Naive B cell (primary cell): ENCODE data around the gene STARD13. TPM values are rescaled to one million over a fixed set of nuclear protein-coding genes. Genes with fewer than 3 reads are reported as not detected.

Experiments
- ATAC-seq, 2 donors: fragments of 150-1000 bp; cut with Tn5 transposase; 2 replicates each; pipeline ENCODE4 v1.10.0; 2021; ENCODE audit warnings: low read depth in 2 of 2, mild to moderate bottlenecking in 2 of 2, moderate library complexity in 2 of 2
- DNase-seq: peaks from one replicate; pipeline ENCODE4 v3.0.0; 2022
- H3K27ac Mint-ChIP-seq, 6 donors: one replicate each; pipeline ENCODE4 v1.8.0; 2020 to 2022; ENCODE audit warnings: mild to moderate bottlenecking in 6 of 6, mixed read lengths in 6 of 6, moderate library complexity in 5 of 6, inconsistent platforms in 2 of 6
- H3K27me3 Mint-ChIP-seq, 3 donors: one replicate each; pipeline ENCODE4 v1.8.0; 2021 to 2022; ENCODE audit warnings: mixed read lengths in 3 of 3, mild to moderate bottlenecking in 1 of 3
- H3K36me3 Mint-ChIP-seq, 2 donors: one replicate each; pipeline ENCODE4 v1.8.0; 2020 to 2022; ENCODE audit warnings: mixed read lengths in 2 of 2, inconsistent platforms in 1 of 2, mild to moderate bottlenecking in 1 of 2
- H3K4me1 Mint-ChIP-seq, 3 donors: one replicate each; pipeline ENCODE4 v1.8.0; 2020 to 2022; ENCODE audit warnings: mixed read lengths in 3 of 3, inconsistent platforms in 1 of 3, mild to moderate bottlenecking in 1 of 3, moderate library complexity in 1 of 3
- H3K4me3 Mint-ChIP-seq, 8 donors: one replicate each; pipeline ENCODE4 v1.8.0; 2020 to 2022; ENCODE audit warnings: mild to moderate bottlenecking in 8 of 8, mixed read lengths in 8 of 8, moderate library complexity in 8 of 8, inconsistent platforms in 2 of 8
- H3K9me3 Mint-ChIP-seq, 7 donors: one replicate each; pipeline ENCODE4 v1.8.0; 2020 to 2022; ENCODE audit warnings: mixed read lengths in 7 of 7, mild to moderate bottlenecking in 5 of 7, inconsistent platforms in 2 of 7, moderate library complexity in 1 of 7
- polyA plus RNA-seq, 6 donors: library from polyadenylated mRNA; unstranded; fragments of 300-500 nt; fragmentation: Illumina TruSeq; gene quantifications; one replicate each; pipeline ENCODE4 v1.2.3, GENCODE V29; 2021; ENCODE audit warnings: low read depth in 6 of 6

Gene STARD13
- polyA plus RNA-seq, 6 donors from 2014 or later = 0.61 TPM; not detected in 5

GRCh38 chr13:33296793-33297425 lies 11.4 kb upstream of the STARD13 start:
- H3K9me3 Mint-ChIP-seq = peaks cover 0 to 1% (median 0%) of the 10 kb centered on the region in 7 donors
- DNase-seq = no peak
- no peak overlapping the region for H3K27ac Mint-ChIP-seq
- H3K4me1 Mint-ChIP-seq = peaks cover 0 to 5% (median 3%) of the 10 kb centered on the region in 3 donors
- H3K36me3 Mint-ChIP-seq = no peaks in the 10 kb centered on the region
- no peak for ATAC-seq
- H3K27me3 Mint-ChIP-seq = peaks cover 10 to 22% (median 12%) of the 10 kb centered on the region in 3 donors
- no peak overlapping the region for H3K4me3 Mint-ChIP-seq

DNA sequence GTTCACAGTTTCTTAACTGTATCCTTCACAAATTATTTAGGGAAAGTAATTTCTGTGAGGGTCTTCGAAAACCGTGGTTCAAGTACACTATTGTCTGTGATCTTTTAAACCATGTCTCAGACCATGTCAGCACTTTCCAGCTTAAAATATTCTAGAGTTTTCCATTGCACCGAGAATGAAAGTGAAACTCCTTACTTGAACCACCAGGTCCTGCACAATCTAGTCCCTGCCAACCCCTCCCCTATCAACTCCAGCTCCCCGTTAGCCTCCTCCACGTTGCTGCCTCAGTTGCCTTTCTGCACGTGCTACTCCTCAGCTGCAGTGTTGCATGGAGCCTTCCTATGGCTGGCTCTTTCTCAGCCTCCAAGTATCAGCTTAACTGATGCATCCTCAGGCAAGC lies 7.2 kb upstream of the STARD13 start:
- peaks cover 0 to 1% (median 0%) of the 10 kb centered on the region in 7 donors for H3K9me3 Mint-ChIP-seq
- DNase-seq = no peak
- H3K36me3 Mint-ChIP-seq = no peaks in the 10 kb centered on the region
- H3K27me3 Mint-ChIP-seq = peaks cover 14 to 40% (median 26%) of the 10 kb centered on the region in 3 donors
- H3K27ac Mint-ChIP-seq = peak overlapping the region in 1 of 6 donors; percentile 87
- H3K4me1 Mint-ChIP-seq = peaks cover 0 to 5% (median 3%) of the 10 kb centered on the region in 3 donors
- no peak for ATAC-seq
- no peak overlapping the region for H3K4me3 Mint-ChIP-seq

DNA sequence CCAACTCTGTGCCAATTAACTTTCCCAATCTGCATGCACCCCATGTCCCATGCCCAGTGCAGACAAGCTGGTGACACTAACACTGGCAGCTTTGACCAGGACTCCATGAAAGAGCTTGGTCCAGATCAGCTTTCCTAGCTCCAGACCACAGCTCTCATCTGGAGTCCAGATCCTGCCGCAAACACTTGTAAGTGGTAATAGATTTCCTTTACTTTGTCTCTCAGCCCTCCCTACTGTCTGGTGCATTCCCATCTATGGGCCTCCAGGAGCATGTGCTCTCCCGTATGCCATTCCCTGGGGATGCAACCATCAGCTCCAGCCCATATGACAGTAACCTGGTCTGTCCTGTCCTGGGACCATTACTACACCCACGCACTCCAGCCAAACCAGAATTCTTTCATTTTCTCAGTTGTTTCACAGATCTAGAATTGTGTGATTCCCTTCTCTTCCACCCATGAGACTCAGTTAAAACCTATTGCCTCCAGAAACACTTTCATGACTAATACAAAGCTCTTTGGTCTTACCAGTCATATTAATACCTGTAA lies 4.9 kb upstream of the STARD13 start:
- Mint-ChIP-seq H3K27me3 (peaks cover 28 to 56% (median 40%) of the 10 kb centered on the region in 3 donors), H3K4me1 (peaks cover 7 to 17% (median 12%) of the 10 kb centered on the region in 3 donors), H3K4me3 (no peak overlapping the region), H3K36me3 (no peaks in the 10 kb centered on the region), H3K9me3 (peaks cover 0 to 1% (median 0%) of the 10 kb centered on the region in 7 donors), H3K27ac (no peak overlapping the region)
- DNase-seq (no peak), ATAC-seq (no peak)

DNA sequence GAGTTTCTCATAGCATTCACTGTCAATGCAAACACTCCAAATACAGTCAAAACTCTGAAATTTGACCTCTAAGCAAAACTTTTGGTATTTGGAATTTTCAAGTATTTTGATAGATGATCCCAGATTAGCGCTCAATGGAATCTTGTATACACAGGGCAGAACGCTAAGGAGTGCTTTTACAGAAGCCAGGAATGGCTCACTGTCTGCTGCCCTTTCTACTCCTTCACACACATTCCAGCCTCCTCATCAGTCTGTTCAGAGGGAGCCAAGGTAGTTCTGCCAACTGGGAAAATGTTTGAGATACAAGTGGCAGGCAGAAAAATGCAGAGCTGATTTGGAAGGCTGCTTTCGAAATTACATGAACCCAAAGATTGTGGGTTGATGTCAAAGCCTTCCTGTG lies 4.4 kb upstream of the STARD13 start:
- peaks cover 12 to 22% (median 18%) of the 10 kb centered on the region in 3 donors for H3K4me1 Mint-ChIP-seq
- no peak for ATAC-seq
- peaks cover 30 to 56% (median 45%) of the 10 kb centered on the region in 3 donors for H3K27me3 Mint-ChIP-seq
- H3K27ac Mint-ChIP-seq = no peak overlapping the region
- H3K9me3 Mint-ChIP-seq = peaks cover 0 to 1% (median 0%) of the 10 kb centered on the region in 7 donors
- H3K36me3 Mint-ChIP-seq = no peaks in the 10 kb centered on the region
- DNase-seq = no peak
- H3K4me3 Mint-ChIP-seq = no peak overlapping the region

DNA sequence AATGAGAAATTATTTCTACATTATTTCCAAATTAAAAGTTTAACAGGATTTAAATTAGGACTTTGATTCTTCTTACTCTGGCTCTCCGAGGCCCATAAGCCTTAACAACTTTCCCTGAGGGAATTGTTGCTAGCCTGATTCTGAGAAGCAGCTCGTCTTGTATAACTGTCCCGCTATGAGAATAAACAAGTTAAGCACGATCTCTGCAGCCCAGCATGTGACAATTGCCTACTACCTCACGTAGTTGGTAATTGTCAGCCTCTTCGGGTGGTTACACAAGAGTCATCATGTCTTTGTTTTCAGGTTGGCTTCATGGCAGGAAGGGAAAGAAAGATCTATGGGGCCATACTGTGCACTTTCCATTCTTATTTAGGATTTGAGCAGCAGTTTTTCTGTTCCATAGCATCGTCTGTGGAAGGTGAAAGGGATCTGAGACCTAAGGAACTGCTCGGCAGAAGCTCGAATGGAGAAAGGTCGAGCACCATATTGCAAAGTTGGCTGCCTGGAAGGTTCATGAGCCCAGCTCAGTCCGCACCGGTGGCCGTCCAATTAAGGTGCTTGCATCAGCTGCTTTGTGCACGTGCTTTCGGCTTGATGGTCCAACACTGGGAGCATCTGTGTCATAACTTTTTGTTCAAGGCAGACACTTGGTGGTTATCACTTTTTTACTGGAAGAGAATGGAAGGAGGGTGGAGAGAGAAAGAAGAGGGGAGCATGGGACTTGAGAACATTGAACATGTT lies 1.8 kb upstream of the STARD13 start:
- H3K36me3 Mint-ChIP-seq = no peaks in the 10 kb centered on the region
- peaks cover 34 to 56% (median 53%) of the 10 kb centered on the region in 3 donors for H3K27me3 Mint-ChIP-seq
- peaks cover 12 to 24% (median 16%) of the 10 kb centered on the region in 3 donors for H3K4me1 Mint-ChIP-seq
- no peak for DNase-seq
- no peak for ATAC-seq
- no peaks in the 10 kb centered on the region for H3K9me3 Mint-ChIP-seq
- H3K27ac Mint-ChIP-seq = no peak overlapping the region
- H3K4me3 Mint-ChIP-seq = no peak overlapping the region

- Mint-ChIP-seq H3K4me1 (peaks cover 12 to 24% (median 16%) of the 10 kb centered on the region in 3 donors), H3K9me3 (no peaks in the 10 kb centered on the region), H3K4me3 (peak overlapping the region; percentile 77 to 92 (median 87)), H3K27ac (peak overlapping the region in 5 of 6 donors; percentile 26 to 93 (median 64)), H3K27me3 (peaks cover 38 to 62% (median 56%) of the 10 kb centered on the region in 3 donors), H3K36me3 (no peaks in the 10 kb centered on the region)
- ATAC-seq = peak; percentile 30 to 64
- no peak for DNase-seq
Observed at GRCh38 chr13:33286128-33286527, 573 bp upstream of the STARD13 start.

- peak overlapping the region in 7 of 8 donors; percentile 77 to 92 (median 87) for H3K4me3 Mint-ChIP-seq
- H3K27me3 Mint-ChIP-seq = peaks cover 34 to 55% (median 45%) of the 10 kb centered on the region in 3 donors
- no peak for ATAC-seq
Observed at GRCh38 chr13:33284916-33285315, 639 bp downstream of the STARD13 start.

DNA sequence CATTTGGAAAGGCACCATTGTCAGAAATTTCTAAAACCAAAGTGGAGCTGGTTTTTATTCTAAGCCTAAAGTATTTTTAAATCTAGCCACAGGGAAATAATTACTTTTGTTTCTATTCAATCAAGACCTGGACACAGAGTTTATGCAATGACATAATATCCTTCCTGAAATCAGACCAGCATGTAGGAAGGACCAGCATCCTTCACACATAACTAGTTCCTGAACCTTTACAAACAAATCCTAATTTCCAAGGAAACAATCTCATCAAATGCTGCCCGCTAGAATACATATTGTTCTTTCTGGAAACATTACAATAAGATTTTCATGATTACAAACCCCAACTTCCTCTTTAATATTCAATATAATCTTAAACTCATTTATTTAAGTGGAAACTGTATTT lies 1.5 kb downstream of the STARD13 start:
- no peaks in the 10 kb centered on the region for H3K36me3 Mint-ChIP-seq
- ATAC-seq = no peak
- H3K9me3 Mint-ChIP-seq = no peaks in the 10 kb centered on the region
- H3K27me3 Mint-ChIP-seq = peaks cover 34 to 50% (median 36%) of the 10 kb centered on the region in 3 donors
- H3K4me1 Mint-ChIP-seq = peaks cover 12 to 24% (median 16%) of the 10 kb centered on the region in 3 donors
- DNase-seq = no peak
- H3K4me3 Mint-ChIP-seq = peak overlapping the region in 1 of 8 donors; percentile 57
- H3K27ac Mint-ChIP-seq = peak overlapping the region in 1 of 6 donors; percentile 17

More at GRCh38 chr13:33284916-33285315, 639 bp downstream of the STARD13 start:
- H3K9me3 Mint-ChIP-seq = no peaks in the 10 kb centered on the region
- H3K27ac Mint-ChIP-seq = peak overlapping the region in 1 of 6 donors; percentile 88
- DNase-seq = no peak
- H3K4me1 Mint-ChIP-seq = peaks cover 12 to 24% (median 16%) of the 10 kb centered on the region in 3 donors
- no peaks in the 10 kb centered on the region for H3K36me3 Mint-ChIP-seq

DNA sequence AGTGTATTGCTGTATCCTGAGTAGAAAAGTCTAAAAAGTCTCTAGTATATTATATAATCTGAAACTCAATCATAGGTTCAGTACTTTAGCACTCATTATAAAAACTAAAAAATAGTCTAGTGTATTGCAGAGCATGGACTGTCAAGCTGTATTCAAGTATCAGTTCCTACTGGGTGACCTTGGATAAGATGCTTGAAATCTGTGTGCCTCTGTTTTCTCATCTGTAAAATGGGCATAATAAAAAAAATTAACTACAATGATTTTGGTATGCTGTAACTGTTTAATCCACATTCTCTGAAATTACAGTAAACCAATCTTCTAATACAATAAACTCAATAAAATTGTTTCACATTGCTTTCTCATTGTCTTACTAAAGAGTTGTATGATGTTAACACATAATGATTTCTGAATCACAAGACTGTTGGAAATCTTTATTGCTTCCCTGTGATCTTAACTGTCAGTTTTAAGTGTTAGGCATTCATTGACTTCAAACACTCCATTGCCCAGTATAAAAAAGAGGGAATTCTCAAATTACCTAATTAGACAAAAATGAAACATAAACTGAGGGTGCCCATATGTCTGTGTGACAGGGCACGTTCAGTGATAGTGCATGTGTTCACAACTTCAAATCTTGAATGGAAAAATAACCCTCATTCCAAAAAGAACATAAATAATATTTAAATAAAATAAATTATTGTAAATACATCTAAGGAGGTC lies 2.2 kb downstream of the STARD13 start:
- no peak overlapping the region for H3K27ac Mint-ChIP-seq
- H3K9me3 Mint-ChIP-seq = no peaks in the 10 kb centered on the region
- H3K36me3 Mint-ChIP-seq = no peaks in the 10 kb centered on the region
- H3K4me3 Mint-ChIP-seq = no peak overlapping the region
- peaks cover 12 to 24% (median 16%) of the 10 kb centered on the region in 3 donors for H3K4me1 Mint-ChIP-seq
- DNase-seq (no peak), ATAC-seq (no peak)
- H3K27me3 Mint-ChIP-seq = peaks cover 33 to 47% (median 36%) of the 10 kb centered on the region in 3 donors

DNA sequence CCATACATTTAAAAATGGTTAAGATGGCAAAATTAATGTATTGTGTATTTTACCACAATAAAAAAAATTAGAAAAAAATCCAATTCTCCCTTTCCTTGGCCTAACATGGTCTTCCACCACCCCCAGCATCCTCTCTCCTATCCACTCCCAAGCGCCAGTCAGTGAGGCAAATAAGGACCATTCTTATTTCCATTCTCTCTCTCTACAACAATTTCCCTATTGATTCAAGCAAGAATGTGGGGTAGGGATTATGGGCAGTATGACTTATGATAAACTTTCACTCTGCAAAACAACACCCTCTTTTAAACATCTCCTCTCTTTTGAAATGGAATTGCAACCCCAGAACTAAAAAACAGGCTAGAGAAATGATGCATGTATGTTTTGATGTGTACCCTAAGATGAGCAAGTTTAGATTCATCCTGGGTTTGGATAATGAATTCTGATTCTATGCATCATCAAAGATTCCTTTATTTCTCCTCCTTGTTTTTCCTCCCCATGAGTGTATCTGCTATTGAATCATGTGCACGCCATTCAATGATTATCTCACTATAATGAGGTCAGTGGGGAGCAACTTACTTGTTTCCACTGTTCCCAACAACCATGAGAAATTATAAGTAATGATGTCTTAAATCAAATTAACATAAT lies 3.5 kb downstream of the STARD13 start:
- DNase-seq = no peak
- Mint-ChIP-seq H3K36me3 (no peaks in the 10 kb centered on the region), H3K27me3 (peaks cover 23 to 39% (median 38%) of the 10 kb centered on the region in 3 donors), H3K27ac (no peak overlapping the region), H3K4me1 (peaks cover 12 to 24% (median 16%) of the 10 kb centered on the region in 3 donors), H3K9me3 (no peaks in the 10 kb centered on the region), H3K4me3 (no peak overlapping the region)
- no peak for ATAC-seq

DNA sequence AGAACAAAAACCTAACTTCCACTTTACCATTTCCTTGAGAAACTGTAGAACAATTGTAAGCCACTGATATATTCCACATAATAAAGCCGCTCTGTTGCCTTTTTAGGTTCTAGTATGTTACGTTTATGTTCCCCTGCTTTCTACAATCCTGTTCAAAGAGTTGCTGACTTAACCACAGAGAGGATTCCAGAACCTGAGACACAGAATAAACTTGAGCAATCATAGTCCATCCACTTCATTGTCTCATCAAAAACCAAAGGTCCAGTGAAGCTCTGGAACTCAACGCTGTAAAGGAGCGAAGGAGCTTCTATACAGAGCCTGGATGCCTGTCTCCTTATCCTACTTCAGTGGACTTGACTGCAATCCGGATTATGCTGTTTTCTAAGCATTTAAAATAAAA lies 4.6 kb downstream of the STARD13 start:
- Mint-ChIP-seq H3K4me3 (no peak overlapping the region), H3K36me3 (no peaks in the 10 kb centered on the region), H3K9me3 (no peaks in the 10 kb centered on the region), H3K27ac (peak overlapping the region in 1 of 6 donors; percentile 21), H3K27me3 (peaks cover 13 to 30% (median 29%) of the 10 kb centered on the region in 3 donors), H3K4me1 (peaks cover 9 to 17% (median 11%) of the 10 kb centered on the region in 3 donors)
- no peak for DNase-seq
- ATAC-seq = no peak

DNA sequence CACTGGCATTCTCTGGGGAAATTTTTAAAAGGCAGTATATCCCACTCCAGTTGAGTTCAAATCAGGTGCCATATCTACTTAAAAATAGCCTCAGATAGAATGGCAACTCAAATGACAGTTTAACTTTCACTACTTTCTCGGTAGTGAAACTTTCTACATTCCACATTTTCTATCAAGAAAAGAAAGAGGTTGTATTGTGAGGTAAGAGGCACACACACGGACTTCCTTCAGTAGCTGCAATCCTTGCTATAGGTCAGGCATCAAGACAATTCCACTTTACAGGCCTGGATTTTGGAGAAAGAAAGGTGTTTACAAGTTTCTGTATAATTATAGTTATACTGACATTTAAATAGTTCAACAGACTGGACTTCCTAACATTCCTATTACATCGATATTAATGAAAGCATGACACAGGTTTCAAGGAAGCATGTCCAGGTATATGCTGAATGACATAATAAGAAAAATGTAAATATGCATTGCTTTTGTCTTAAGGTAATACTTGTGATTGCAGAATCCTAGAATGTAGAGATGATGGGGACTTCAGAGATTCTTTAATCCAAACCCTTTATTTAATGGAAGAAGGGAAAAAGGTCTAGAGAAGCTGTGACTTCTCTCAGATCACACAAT lies 5.2 kb downstream of the STARD13 start:
- DNase-seq (no peak), ATAC-seq (no peak)
- H3K27me3 Mint-ChIP-seq = peaks cover 8 to 26% (median 24%) of the 10 kb centered on the region in 3 donors
- no peak overlapping the region for H3K4me3 Mint-ChIP-seq
- H3K9me3 Mint-ChIP-seq = no peaks in the 10 kb centered on the region
- H3K36me3 Mint-ChIP-seq = no peaks in the 10 kb centered on the region
- no peak overlapping the region for H3K27ac Mint-ChIP-seq
- peaks cover 4 to 11% (median 6%) of the 10 kb centered on the region in 3 donors for H3K4me1 Mint-ChIP-seq
